B cell (primary cell): Measurements from ENCODE around the gene CDKN2D. TPM values are rescaled to one million over a fixed set of nuclear protein-coding genes. Genes with fewer than 3 reads are reported as not detected.
A peak's percentile ranks its signal among the peaks of the same experiment; 100 is the strongest.

ENCODE experiments used
- ATAC-seq: fragments of 200-7000 bp; cut with Tn5 transposase; one replicate; pipeline ENCODE4 v1.10.0; 2021; ENCODE audit warnings: low read depth, mild to moderate bottlenecking, moderate number of reproducible peaks, moderate library complexity
- CTCF ChIA-PET: fragments of 350-600 bp; sonication (Branson Sonifier 250); formaldehyde crosslinking; loops from one replicate; lab custom pipeline; 2021; ENCODE audit warnings: antibody characterized with exemption, inconsistent platforms; lab: Charles Lee
- POLR2A ChIA-PET: fragments of 350-600 bp; sonication (Branson Sonifier 250); formaldehyde crosslinking; loops from one replicate; lab custom pipeline; 2021; ENCODE audit warnings: antibody characterized with exemption; lab: Charles Lee
- DNase-seq: peaks from one replicate; pipeline ENCODE4 v3.0.0; 2013
- H2AFZ ChIP-seq: 2 replicates; pipeline ENCODE4 v1.6.1; 2012; ENCODE audit warnings: mild to moderate bottlenecking, low read depth, low read length; ENCODE audit not compliant: insufficient read depth, poor library complexity, severe bottlenecking
- H3K27ac ChIP-seq, 2 donors: 1 replicate in 1 of 2; 2 replicates in 1 of 2; pipeline ENCODE4 v1.5.1; 2012 to 2013; ENCODE audit warnings: low read length in 2 of 2, mild to moderate bottlenecking in 2 of 2, moderate library complexity in 1 of 2
- H3K27me3 ChIP-seq, 4 experiments: fragments of 200-600 bp in 1 of 4; sonication (generic) in 1 of 4; replicated peaks in 1 of 4; 1 replicate in 2 of 4; 2 replicates in 2 of 4; pipeline versions ENCODE4 v1.6.1 to v1.7.0; 2013 to 2016; ENCODE audit warnings: low read length in 3 of 4, mild to moderate bottlenecking in 2 of 4, mixed read lengths in 1 of 4, moderate library complexity in 1 of 4; ENCODE audit not compliant: insufficient read depth in 4 of 4, control insufficient read depth in 3 of 4; ENCODE audit errors: control extremely low read depth in 1 of 4
- H3K36me3 ChIP-seq, 2 experiments: replicated peaks in 1 of 2; 1 replicate in 1 of 2; 2 replicates in 1 of 2; pipeline versions ENCODE4 v1.6.1 to v1.7.1; 2013; ENCODE audit warnings: low read length in 1 of 2; ENCODE audit not compliant: insufficient read depth in 2 of 2, control insufficient read depth in 1 of 2; ENCODE audit errors: control extremely low read depth in 1 of 2, extremely low read depth in 1 of 2
- H3K4me1 ChIP-seq, 2 donors: fragments of 200-600 bp in 1 of 2; sonication (generic) in 1 of 2; 1 replicate in 1 of 2; 2 replicates in 1 of 2; pipeline versions ENCODE4 v1.5.1 to v1.6.1; 2013 to 2017; ENCODE audit warnings: low read length in 2 of 2; ENCODE audit not compliant: control insufficient read depth in 2 of 2, insufficient read depth in 2 of 2
- H3K4me2 ChIP-seq: replicated peaks from 2 replicates; pipeline ENCODE3; 2012; ENCODE audit warnings: mild to moderate bottlenecking, low read depth, low read length; ENCODE audit not compliant: poor library complexity, severe bottlenecking
- H3K4me3 ChIP-seq, 5 experiments: fragments of 200-600 bp in 1 of 5; sonication (generic) in 1 of 5; 1 replicate in 3 of 5; 2 replicates in 2 of 5; pipeline versions ENCODE4 v1.5.1 to v1.7.0; 2011 to 2016; ENCODE audit warnings: low read length in 4 of 5, mild to moderate bottlenecking in 4 of 5, low read depth in 2 of 5, control low read depth in 1 of 5, moderate library complexity in 1 of 5; ENCODE audit not compliant: insufficient read depth in 1 of 5; ENCODE audit errors: control extremely low read depth in 1 of 5, extremely low read depth in 1 of 5
- H3K79me2 ChIP-seq: fragments of 200-600 bp; sonication (generic); one replicate; pipeline ENCODE4 v1.6.0; 2016; ENCODE audit warnings: low read length; ENCODE audit not compliant: control insufficient read depth, insufficient read depth
- H3K9ac ChIP-seq: fragments of 200-600 bp; sonication (generic); 2 replicates; pipeline ENCODE4 v1.6.1; 2017; ENCODE audit warnings: mild to moderate bottlenecking, low read length, moderate library complexity
- H3K9me3 ChIP-seq, 3 donors: one replicate each; pipeline versions ENCODE4 v1.6.1 to v1.7.1; 2013; ENCODE audit warnings: low read length in 2 of 3; ENCODE audit not compliant: control insufficient read depth in 2 of 3, insufficient read depth in 1 of 3; ENCODE audit errors: control extremely low read depth in 1 of 3
- H4K20me1 ChIP-seq: 2 replicates; pipeline ENCODE4 v1.6.0; 2012; ENCODE audit warnings: mild to moderate bottlenecking, low read length; ENCODE audit not compliant: insufficient read depth, control insufficient read depth, poor library complexity, severe bottlenecking
- H3K27ac Mint-ChIP-seq: one replicate; pipeline ENCODE4 v1.8.0; 2021; ENCODE audit warnings: mixed read lengths
- H3K27me3 Mint-ChIP-seq: one replicate; pipeline ENCODE4 v1.8.0; 2021; ENCODE audit warnings: mixed read lengths
- H3K4me1 Mint-ChIP-seq: one replicate; pipeline ENCODE4 v1.8.0; 2021; ENCODE audit warnings: mixed read lengths
- H3K4me3 Mint-ChIP-seq: one replicate; pipeline ENCODE4 v1.8.0; 2021; ENCODE audit warnings: mixed read lengths
- H3K9me3 Mint-ChIP-seq: one replicate; pipeline ENCODE4 v1.8.0; 2022; ENCODE audit warnings: mixed read lengths; ENCODE audit not compliant: insufficient read depth
- EZH2 ChIP-seq: IDR thresholded peaks from 2 replicates; pipeline ENCODE4 v1.6.1; 2012; ENCODE audit warnings: borderline replicate concordance, low read depth, mild to moderate bottlenecking, moderate library complexity, low read length; ENCODE audit not compliant: insufficient read depth, poor library complexity, severe bottlenecking
- WGBS: methylation state at CpG from one replicate; pipeline ENCODE4 v1.1.5; 2013; ENCODE audit warnings: missing lambda C conversion rate; ENCODE audit not compliant: insufficient coverage; 5-methylcytosine and 5-hydroxymethylcytosine counted together
- intact Hi-C: fragments of 100-400 bp; cut with micrococcal nuclease; formaldehyde crosslinking; loops from one replicate; pipeline ENCODE4 v1.10.0; 2022
- polyA plus RNA-seq: library from polyadenylated mRNA; depleted of rRNA; stranded (reverse); fragments of >200 nt; gene quantifications from 2 replicates; pipeline ENCODE4 v1.2.3, GENCODE V29; 2012
- total RNA-seq, 2 donors: library from RNA; stranded (reverse); fragments of 120-200 nt in 1 of 2; gene quantifications; 1 replicate in 1 of 2; 2 replicates in 1 of 2; pipeline versions ENCODE4 v1.2.3 to v1.2.4, GENCODE V29; 2013 to 2022
- TF ChIP-seq, protein P1 (sequence below): fragments of 200-600 bp; IDR thresholded peaks from one replicate; pipeline ENCODE4 v1.8.0; 2022; ENCODE audit warnings: antibody characterized with exemption, mild to moderate bottlenecking

Gene CDKN2D
- total and polyA plus RNA-seq, 2 donors (not counting 1 experiment from before 2014, with no cell fraction given) = 38.4 to 122 TPM

DNA sequence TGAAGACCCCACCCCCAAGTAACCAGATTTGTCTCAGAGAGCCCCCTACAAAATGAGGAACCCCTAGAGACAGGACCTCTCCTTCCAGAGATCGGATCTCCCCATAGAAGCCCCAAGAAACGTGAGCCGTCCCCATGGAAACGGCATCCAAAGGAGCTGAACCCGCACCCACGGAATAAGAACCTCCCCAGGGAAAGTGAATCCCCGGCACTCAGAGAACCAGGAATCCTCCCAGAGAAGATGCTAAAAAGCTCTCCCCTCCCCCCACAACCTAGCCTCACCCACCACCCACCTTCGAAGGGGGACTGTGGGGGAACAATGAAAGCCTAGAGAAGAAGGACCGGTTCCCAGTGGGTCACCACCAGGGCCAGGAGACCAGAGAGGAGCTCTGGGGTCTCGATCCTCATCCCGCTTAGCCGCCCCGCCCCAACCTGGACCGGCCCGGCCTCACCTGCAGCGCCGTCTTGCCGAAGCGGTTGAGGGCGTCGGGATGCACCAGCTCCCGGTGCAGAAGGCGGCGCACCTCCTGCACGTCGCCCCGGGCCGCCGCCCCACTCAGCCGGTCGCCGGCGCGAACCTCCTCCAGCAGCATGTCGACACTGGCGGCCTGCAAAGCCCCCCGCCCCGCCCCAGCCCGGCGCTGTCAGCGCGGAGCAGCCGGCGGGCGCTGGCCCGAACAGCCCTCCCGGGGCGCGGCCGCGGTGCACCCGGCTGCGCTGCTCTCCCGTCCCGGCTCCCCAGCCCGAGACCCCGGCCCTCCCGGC, 535 bp downstream of the CDKN2D start:
- peaks cover 24% of the 10 kb centered on the region for H4K20me1 ChIP-seq
- no peaks in the 10 kb centered on the region for H3K27me3 ChIP-seq
- peak overlapping the region; percentile 96 for H3K27ac Mint-ChIP-seq
- H3K4me3 ChIP-seq = peak overlapping the region; percentile 92 to 99 (median 97)
- no peaks in the 10 kb centered on the region for H3K27me3 Mint-ChIP-seq
- H3K9ac ChIP-seq = peak overlapping the region; percentile 85
- POLR2A ChIA-PET = interaction anchor here (0.6 to 2.7 kb wide), 7 partner anchors 14 to 749 kb away, joined by 3 to 15 read pairs (median 4); partner anchors contain the start of gene FBXL12
- H3K9me3 Mint-ChIP-seq = no peaks in the 10 kb centered on the region
- H3K4me2 ChIP-seq = peak overlapping the region; percentile 82
- CTCF ChIA-PET = interaction anchor here (0.5 to 12.0 kb wide), 5 partner anchors 16 to 151 kb away, joined by 3 to 102 read pairs (median 6); no protein-coding TSS in a partner anchor
- peaks cover 28 to 44% of the 10 kb centered on the region in 2 donors for H3K4me1 ChIP-seq
- H3K4me3 Mint-ChIP-seq = peak overlapping the region; percentile 95
- peak overlapping the region; percentile 56 for H2AFZ ChIP-seq
- ATAC-seq (peak; percentile 1), DNase-seq (no peak)
- intact Hi-C loops = loop anchor here (5.0 kb wide), 2 partner anchors 129 to 151 kb away; no protein-coding TSS in a partner anchor
- peaks cover 0 to 2% of the 10 kb centered on the region in 2 experiments for H3K36me3 ChIP-seq
- peaks cover 34% of the 10 kb centered on the region for H3K79me2 ChIP-seq
- no peaks in the 10 kb centered on the region for H3K9me3 ChIP-seq
- H3K27ac ChIP-seq = peak overlapping the region; percentile 87 to 88
- under 1% methylated on average over 58 of the region's 58 CpGs for WGBS
- peaks cover 49% of the 10 kb centered on the region for H3K4me1 Mint-ChIP-seq
- no peak for TF ChIP-seq EZH2
- TF ChIP-seq, protein P1, sequence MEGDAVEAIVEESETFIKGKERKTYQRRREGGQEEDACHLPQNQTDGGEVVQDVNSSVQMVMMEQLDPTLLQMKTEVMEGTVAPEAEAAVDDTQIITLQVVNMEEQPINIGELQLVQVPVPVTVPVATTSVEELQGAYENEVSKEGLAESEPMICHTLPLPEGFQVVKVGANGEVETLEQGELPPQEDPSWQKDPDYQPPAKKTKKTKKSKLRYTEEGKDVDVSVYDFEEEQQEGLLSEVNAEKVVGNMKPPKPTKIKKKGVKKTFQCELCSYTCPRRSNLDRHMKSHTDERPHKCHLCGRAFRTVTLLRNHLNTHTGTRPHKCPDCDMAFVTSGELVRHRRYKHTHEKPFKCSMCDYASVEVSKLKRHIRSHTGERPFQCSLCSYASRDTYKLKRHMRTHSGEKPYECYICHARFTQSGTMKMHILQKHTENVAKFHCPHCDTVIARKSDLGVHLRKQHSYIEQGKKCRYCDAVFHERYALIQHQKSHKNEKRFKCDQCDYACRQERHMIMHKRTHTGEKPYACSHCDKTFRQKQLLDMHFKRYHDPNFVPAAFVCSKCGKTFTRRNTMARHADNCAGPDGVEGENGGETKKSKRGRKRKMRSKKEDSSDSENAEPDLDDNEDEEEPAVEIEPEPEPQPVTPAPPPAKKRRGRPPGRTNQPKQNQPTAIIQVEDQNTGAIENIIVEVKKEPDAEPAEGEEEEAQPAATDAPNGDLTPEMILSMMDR = no peak
